GM12801 (cell line): ENCODE data around the gene PLEKHA1.

Experiments used
- CTCF ChIP-seq: IDR thresholded peaks from one replicate; pipeline ENCODE4 v1.5.1; 2011; ENCODE audit warnings: control low read depth; ENCODE audit not compliant: insufficient read length; ENCODE audit errors: extremely low read depth

Gene PLEKHA1

GRCh38 chr10:122361046-122361445, 13.5 kb upstream of the PLEKHA1 start:
- no peak for TF ChIP-seq CTCF

- TF ChIP-seq CTCF: no peak
These were observed 12.4 kb upstream of the PLEKHA1 start for GRCh38 chr10:122362031-122362592.

- TF ChIP-seq CTCF: no peak
These were observed 11.9 kb upstream of the PLEKHA1 start for GRCh38 chr10:122362621-122363020.

- TF ChIP-seq CTCF: no peak
These were observed 11.2 kb upstream of the PLEKHA1 start for GRCh38 chr10:122363311-122363710.

GRCh38 chr10:122363722-122364463, 10.6 kb upstream of the PLEKHA1 start:
- TF ChIP-seq CTCF: no peak

GRCh38 chr10:122368502-122369254, 5.8 kb upstream of the PLEKHA1 start:
- TF ChIP-seq CTCF: no peak

GRCh38 chr10:122373108-122373507, 1.4 kb upstream of the PLEKHA1 start:
- TF ChIP-seq CTCF: no peak
